ENCODE data around the gene ZNF609.
"Not testable (repeated sequence)": the region's sequence is repeated elsewhere in the genome, so short reads cannot be mapped to it uniquely, and the experiment has no call there.

The ZNF609 gene

DNA sequence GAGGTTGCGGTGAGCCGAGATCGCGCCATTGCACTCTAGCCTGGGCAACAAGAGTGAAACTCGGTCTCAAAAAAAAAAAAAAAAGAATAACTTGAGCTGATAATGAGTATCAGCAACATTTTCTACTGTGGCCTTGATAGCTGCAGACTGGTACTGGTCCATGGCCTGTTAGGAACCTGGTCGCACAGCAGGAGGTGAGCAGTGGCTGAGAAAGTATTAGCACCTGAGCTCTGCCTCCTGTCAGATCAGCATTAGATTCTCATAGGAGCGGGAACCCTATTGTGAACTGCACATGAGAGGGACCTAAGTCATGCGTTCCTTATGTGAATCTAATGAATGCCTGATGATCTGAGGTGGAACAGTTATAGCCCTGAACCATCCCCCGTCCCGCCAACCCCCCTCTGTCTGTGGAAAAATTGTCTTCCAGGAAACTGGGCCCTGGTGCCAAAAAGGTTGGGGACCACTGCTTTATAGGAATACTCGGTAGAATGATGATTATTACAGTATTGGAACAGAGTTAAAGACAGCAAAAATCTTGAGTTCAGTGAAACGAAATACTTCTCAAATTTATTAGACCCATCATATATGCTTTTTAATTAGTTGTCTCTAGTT, 126.0 kb downstream of the ZNF609 start:
- DNase-seq, result no peak

DNA sequence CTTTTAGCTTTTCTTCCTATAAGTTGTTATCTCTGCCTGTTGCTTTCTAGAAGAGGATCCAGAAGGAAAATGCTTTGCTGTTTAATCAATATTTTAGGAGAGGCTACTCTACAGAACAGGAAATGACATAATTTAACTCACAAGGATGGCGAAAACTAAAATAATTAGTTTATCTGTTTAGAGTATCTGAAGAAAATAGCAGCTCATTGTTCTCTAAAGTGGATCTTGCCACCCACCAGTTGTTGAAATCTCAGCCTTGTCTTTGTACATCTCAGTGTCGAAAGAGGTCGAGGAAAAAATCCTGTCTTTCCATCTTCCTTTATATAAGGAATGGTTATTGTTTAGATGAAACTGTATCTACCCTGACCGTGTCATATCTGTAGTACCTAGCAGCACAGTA, 126.6 kb downstream of the ZNF609 start:
- DNase-seq, result no peak

DNA sequence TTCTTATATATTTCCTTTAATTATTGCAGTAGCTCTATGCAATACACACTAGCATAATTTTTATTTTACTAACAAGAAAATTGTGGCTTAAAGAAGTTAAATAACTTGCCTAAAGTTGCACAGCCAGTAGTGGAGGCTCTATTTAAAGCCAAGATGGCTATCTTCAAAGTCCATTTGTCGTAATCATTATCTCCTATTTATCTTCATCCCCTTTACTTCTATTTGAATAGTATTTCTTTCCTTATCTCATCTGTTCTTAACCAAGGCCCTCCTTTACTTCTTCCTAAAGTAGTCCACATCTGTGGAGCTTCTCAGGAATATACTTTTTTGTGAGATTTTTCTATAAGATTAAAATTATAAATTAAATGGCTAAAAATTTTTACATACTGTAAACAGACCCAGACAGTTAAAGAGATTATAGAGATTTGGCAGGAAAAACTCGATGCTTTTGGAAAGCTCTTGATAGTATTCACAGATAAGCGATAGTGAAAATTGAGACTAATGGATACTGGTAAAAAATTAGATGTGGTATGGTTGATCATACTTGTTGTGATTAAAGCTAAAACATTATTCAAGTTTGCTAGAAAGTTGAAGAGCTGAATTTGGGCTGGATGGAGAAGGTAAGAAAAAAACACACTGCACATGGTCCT, 129.2 kb downstream of the ZNF609 start:
- DNase-seq, result no peak

DNA sequence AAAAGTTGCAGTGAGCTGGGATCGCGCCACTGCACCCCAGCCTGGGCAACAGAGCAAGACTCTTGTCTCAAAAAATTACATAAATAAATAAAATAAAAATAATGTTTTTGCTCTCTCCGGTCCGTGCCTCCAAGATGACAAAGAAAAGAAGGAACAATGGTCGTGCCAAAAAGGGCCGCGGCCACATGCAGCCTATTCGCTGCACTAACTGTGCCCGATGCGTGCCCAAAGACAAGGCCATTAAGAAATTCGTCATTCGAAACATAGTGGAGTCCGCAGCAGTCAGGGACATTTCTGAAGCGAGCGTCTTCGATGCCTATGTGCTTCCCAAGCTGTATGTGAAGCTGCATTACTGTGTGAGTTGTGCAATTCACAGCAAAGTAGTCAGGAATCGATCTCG, 132.5 kb downstream of the ZNF609 start:
- DNase-seq, result not testable (repeated sequence)

DNA sequence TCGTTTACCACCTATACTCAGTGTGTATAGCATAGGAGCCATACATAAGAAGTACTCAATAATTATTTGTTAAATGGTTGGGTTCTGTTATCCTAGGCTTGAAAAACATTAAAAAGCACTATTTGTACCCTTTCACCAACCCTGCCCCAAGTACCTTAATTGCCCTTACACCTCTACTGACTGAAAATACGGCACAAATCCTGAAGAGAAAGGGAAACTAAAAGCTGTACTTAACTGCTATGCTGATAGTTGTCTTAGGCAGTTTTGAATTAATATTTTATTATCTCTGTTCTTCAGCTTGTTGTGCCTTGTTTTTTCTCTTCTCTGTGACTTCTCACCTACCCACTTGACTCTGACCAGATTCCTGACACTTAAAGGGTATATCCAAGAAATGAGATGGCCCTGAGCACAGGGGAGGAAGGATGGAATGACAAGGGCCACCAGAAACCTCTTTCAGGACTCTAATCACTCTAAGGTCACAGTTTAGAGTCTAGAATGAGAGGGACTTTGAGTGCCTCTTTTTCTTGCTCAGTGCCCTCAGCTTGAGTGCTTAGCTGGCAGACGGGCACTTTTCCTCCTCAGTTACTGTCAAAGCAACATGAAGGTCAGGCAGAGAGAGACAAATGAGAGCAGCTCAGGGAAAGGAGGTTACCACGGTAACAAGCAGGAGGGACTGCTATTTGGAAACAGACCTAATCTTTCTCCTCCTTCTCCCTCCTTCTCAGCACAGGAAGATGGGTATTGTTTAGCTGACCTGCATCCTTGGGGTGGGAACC, 136.5 kb downstream of the ZNF609 start:
- peak; percentile 39 for DNase-seq

DNA sequence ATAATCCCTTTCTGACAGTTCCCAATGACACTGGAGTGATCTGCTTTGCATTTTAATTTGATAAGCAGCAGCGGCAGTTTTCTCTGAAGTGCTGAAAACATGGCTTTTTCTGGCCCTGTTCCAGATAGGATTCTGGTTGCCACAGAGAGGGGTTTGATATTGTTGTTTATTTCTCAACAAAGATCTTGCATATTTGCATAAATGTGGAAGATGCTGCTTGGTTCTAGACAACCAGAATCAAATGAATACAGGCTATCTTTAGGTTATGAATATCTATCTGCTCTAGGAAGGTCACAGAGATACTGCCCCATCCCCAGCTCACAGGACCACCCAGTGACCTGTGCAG, 137.1 kb downstream of the ZNF609 start:
- no peak for DNase-seq

DNA sequence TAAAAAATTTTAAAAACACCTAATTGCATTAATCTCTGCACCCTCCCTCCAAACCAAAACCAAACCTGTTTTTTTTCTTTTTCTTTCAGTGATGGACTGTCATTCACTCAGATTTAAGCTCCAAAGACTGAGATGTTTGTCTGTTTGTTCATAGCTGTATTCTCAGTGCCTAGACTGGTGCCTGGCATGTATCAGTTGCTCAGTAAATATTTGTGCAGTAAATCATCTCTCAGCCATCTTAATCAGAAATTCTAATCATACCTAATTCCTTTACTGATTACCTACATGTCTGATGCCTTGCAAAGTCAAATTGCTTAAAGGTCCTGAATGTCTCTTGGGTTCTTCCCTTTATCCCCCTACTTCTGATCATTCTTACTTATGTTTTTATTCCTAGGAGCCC, 138.8 kb downstream of the ZNF609 start:
- no peak for DNase-seq

DNA sequence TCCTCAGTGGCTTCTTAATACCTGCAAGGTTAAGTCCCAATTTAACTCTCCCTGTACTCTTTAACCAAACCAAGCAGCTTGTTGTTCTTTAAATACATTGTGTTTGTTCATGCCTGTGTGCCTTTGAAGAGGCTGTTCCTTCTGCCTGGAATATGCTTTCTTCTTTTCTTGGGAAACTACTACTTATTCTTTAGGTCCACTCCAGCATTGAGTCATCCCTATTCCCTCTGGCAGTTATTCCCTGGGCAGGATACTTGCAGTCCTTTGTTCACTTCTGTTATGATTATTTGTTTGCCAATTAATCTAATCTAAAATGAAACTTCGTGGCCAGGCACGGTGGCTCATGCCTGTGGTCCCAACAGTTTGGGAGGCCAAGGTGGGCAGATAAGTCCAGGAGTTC, 139.3 kb downstream of the ZNF609 start:
- DNase-seq, result no peak

DNA sequence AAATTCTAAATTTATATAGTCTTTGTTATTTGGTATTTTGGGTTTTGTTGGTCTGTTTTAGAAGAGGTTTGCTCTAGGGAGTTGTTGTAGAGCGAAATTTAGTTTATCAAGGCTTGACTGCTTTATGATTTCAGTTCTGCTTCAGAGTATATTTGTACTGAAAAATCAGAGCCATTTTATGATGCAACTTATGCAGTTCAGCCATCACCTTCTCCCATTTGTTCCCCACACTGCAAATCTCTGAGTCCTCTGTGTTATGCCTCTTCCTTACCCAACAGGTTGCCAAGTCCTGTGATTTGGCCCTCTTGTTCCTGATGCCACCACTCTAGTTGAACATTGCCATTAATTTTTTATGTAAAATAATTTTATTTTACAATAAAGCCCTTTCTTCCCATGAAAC, 140.4 kb downstream of the ZNF609 start:
- no peak for DNase-seq

DNA sequence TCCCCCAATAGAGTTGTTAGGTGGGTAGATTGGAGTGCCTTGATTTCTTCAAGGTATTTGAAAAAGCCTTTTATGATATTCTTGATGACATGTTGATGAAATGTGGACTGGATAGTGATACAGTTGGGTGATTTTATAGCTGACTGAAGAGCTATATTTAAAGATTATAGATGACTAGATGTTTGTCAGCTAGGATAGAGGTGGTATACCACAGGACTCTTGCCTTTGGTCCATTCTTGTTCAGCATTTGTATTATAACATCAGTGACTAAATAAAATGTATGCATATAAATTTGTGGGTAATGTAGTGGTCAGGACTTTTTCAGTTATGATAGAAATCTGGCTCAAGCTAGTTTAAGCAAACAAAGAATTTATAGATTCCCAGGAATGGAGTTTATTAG, 143.9 kb downstream of the ZNF609 start:
- DNase-seq, result no peak

DNA sequence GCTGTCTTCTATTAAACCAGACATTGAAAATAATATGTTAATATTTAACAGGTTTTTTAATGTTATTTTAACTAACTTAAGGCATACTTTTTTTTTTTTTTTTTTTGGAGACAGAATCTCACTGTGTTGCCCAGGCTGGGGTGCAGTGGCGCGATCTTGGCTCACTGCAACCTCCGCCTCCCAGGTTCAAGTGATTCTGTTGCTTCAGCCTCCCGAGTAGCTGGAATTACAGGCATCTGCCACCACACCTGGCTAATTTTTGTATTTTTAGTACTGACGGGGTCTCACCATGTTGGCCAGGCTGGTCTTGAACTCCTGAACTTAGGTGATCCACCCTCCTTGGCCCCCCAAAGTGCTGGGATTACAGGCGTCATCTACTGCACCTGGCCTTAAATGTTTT, 147.0 kb downstream of the ZNF609 start:
- DNase-seq, result not testable (repeated sequence)

DNA sequence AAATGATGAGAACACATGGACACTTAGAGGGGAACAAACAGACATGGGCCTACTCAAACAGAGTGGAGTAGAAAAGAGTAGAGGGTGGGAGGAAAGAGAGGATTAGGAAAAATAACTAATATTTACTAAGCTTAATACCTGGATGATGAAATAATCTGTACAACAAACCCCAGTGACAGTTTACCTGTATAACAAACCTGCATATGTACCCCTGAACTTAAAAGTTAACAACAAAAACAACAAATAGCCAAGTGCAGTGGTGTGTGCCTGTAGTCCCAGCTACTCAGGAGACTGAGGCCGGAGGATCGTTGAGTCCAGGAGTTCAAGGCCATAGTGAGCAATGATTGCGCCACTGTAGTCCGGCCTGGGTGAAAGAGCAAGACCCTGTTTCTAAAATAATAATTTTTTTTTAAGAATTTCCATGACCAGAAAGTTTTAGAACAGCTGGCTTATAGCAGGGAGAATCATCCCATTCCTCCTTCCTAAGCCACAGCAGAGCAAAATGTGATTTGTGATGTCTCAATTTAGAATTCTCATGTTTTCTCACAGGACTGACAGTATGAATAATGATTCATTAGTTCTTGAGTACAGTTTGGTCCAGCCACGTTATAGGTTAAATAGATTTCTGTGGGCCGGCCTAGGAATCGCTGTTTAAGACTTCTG, 150.0 kb downstream of the ZNF609 start:
- DNase-seq, result no peak

DNA sequence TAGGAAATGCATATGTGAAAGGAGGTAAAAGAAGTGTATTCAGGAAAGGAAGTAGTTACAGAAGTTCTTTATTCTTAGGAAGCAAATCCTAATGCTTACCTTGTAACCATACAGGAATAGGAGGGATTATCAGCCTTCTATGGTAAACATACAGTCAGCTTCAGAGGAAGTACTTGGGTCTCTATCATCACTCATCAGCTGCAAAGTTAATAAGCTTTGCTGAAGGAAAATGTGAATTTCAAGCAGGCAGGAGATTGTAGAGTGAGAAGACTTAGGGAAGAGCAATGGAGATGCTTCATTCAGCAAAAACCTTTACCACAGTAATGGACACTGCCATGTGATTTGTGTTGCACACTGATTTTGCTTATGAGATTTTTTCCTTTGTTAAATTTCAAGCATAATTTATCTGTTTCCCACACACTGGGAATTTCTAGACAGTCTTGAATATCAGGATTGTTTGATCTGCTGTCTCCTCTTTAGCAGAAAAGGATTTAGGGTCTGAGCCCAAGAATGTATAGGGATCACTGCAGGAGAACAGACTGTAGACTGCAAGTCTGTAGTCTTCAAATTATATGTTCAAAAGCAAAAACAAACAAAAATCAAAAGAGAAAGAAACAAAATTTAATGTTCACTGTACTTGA, 150.8 kb downstream of the ZNF609 start:
- no peak for DNase-seq

DNA sequence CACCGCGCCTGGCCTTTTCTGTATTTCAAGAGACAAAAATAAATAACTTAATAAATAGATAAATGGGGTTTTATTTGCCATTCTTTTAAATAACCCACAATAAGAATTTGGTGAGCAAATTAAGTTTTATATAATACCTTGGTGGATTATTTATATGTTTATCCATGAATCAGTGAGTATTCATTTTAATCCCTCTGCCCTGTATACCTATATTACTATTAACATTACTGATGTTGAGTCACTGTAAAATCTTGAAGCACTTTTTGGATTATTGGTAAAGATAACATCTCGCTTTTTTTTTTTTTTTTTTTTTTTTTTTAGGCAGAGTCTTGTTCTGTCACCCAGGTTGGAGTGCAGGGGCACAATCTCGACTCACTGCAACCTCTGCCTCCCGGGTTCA, 154.1 kb downstream of the ZNF609 start:
- no peak for DNase-seq

DNA sequence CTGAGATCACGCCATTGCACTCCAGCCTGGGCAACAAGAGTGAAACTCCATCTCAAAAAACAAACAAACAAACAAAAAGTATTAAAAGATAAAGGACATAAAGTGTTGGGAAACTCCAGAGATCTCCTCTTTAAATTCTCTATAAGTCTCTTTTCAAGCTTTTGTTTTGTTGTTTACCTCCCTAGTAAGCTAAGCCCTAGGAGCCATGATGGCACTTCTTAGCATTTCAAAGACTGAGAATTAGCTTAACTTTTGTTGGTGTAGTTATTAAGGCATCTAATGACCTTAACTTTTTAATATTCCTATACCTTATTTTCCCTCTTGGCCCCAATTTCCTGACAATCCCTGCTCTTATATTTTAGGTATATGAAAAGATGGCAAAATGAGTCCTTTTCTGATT, 157.3 kb downstream of the ZNF609 start:
- no peak for DNase-seq

DNA sequence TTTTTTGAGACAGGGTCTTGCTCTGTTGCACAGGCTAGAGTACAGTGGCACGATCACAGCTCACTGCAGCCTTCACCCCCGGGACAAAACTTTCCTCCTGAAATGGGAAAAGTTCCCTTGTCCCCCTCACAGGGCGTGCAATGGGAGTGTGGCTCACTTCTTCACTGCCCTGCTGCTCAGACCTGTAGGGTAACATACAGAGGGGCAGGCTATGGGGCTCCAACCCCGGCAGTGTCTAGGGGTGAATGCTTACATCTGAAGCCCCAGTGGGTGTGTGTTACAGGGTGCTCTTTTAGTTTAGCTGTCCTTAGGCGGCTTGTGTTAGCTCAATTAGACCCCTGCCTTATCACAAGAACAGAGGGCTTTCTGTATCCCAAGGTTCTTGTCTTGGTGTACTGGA, 157.8 kb downstream of the ZNF609 start:
- no peak for DNase-seq

DNA sequence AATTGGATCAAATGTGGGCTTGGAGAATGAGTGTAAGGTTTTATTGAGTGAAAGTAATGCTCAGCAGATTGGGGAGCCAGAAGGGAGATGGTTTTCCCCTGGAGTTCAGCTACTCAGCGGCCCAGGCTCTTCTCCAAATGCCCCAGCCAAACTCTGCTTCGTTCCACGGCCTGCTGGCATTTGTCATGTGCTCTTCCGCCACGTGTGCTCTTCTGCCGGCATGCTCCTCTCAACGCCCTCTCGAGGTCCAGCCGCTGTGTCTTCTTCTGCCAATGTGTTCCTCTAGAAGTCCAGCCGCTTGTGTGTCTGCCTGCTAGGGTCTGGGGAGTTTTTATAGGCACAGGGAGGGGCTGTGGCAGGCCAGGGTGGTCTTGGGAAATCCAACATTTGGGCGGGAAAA, 158.2 kb downstream of the ZNF609 start:
- DNase-seq, result no peak

DNA sequence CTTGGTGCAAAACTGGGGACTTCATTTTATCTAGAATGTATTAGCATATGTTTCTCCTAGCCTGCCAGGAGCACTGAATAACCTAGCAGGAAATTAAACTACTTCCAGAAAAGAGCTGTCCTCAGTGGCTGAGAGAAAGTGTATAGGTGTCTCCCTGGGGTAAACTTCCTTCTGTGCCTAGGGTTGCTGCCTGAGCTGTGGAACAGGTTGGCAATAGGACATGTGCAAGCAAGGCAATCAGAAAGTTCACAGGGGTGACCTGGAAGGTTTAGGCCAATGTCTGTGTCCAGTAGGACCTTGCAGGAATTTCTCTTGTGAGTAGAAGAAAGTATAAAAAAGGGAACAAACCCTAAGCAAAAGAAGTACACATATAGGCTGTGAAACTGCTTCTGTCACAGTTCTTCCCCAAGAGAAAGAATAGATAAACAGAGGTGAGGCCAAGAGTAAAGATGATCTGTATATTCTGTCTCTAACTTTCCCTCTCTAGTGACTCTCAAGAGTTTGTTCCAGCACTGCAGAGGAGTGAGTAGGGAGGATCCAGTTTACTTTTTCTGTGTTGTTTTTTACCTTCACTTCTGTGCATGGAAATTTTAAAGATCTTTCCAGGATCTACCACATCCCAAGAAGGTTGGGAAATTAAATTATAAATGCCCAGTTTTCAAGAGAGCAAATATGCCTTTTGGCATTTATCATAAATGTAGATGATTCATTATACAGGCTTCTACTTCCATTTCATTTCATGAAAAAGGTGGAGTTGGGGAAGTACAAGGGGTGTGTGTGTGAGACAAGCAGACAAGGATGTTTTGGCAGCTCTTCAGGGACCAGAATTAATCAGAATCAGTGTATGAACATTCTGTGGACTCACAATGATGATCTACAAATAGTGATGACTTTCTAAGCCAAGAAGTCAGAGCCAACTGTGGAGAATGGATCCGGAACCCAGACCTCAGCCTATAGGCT, 159.8 kb downstream of the ZNF609 start:
- DNase-seq, result no peak

DNA sequence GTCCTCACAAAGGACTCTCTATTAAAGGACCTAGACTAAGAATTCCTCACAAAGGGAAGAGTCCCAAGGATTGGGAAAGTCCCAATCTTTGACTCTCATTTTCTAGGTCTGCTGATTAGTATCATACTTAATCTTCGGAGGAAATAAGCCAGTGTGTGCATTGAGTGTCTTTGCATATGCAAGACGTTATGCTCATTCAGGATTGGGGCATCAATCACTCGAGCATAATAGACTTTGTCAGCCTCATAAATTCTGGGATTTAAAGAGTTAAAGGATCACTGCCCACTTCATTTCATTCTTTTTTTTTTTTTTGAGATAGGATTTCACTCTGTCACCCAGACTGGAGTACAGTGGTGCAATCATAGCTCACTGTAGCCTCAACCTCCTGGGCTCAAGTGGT, 160.7 kb downstream of the ZNF609 start:
- no peak for DNase-seq

DNA sequence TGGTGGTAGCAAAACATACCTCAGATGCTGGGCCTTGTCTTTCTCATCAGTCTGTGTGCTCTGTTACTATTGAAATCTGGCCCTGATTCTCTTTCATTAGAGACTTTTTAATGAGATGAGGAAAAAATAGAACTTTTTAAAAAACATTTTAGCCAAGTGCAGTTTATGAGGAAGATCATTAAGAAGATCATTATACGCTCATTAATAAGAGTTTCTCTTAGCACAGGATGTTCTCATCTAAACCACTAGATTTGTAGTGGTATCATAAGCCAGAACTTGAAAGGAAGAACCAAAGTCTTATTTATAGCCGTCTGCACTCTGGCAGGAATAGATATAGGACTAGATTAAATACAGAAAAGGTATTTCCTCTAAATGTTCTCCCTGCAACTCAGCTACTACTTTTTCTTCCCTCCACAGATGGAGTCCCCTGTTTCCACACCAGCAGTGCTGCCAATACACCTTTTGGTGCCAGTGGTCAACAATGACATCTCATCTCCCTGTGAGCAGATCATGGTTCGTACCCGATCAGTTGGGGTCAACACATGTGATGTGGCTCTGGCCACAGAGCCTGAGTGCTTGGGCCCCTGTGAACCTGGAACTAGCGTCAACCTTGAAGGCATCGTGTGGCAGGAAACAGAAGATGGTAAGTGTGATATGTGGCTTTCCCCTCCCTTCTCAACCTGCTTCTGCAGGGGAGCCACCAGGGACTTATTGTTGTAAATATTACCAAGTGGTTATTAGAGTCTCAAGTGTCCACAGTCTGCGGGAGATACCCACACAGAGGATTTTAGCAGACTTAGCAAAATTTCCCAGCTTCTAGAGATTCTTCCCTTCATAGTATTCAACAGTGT, 162.3 kb downstream of the ZNF609 start:
- DNase-seq, result peak; percentile 67

DNA sequence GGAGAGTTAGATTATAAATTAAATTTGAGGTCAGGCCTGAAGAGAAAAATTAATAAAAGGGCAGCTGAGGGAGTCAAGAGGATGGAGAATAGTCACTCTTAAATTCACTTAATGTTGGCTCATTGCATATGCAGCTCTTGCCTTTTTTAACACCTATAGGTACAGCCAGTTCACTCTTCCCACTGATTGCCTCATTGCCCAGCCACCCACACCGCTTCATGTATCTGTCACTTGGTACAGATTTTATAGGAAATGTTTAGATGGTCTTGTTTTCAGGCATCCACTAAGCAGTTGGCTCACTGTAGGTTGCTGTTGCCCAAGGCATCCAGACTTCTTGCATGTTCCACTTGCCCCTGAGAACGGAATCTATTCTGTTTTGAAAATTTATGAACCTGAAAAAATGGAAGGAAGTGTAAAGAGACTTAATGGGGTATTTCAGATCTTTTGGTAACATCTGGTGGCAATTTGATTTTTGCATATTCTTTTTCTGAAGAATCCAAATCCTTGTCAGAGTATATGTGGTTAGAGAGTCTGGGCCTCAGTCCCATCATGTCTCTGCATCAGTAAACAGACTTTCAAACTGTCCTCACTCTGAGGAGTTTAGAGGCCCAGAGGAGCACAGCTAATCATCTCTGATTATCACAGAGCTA, 163.1 kb downstream of the ZNF609 start:
- no peak for DNase-seq
